RWPE2 (cell line): Measurements from ENCODE around the gene FBRS.

Experiments
- ATAC-seq: fragments of 200-7000 bp; cut with Tn5 transposase; 3 replicates; pipeline ENCODE4 v1.9.1; 2021; ENCODE audit warnings: low read depth
- DNase-seq: peaks from one replicate; pipeline ENCODE4 v3.0.0-alpha.2; 2020; ENCODE audit warnings: low spot score
- H3K27ac ChIP-seq: fragments of 450-650 bp; 2 replicates; pipeline ENCODE4 v1.5.1; 2017; ENCODE audit warnings: mild to moderate bottlenecking; ENCODE audit not compliant: poor library complexity, severe bottlenecking
- H3K27me3 ChIP-seq: fragments of 250-450 bp; sonication (Bioruptor Pico); 2 replicates; pipeline ENCODE4 v1.5.1; 2021; ENCODE audit warnings: mild to moderate bottlenecking, moderate library complexity; ENCODE audit not compliant: insufficient read depth, poor library complexity, severe bottlenecking
- H3K36me3 ChIP-seq: fragments of 250-450 bp; sonication (Bioruptor Pico); 2 replicates; pipeline ENCODE4 v1.5.1; 2020; ENCODE audit warnings: low read depth, mild to moderate bottlenecking, moderate library complexity
- H3K4me1 ChIP-seq: fragments of 250-450 bp; sonication (Bioruptor Pico); 2 replicates; pipeline ENCODE4 v1.5.1; 2021; ENCODE audit warnings: mild to moderate bottlenecking, moderate library complexity; ENCODE audit not compliant: insufficient read depth, poor library complexity, severe bottlenecking
- H3K4me3 ChIP-seq: fragments of 250-450 bp; sonication (Bioruptor Pico); 2 replicates; pipeline ENCODE4 v1.5.1; 2021; ENCODE audit warnings: mild to moderate bottlenecking, moderate library complexity; ENCODE audit not compliant: severe bottlenecking
- H3K9me3 ChIP-seq: fragments of 250-450 bp; sonication (Bioruptor Pico); 2 replicates; pipeline ENCODE4 v1.5.1; 2021; ENCODE audit warnings: mild to moderate bottlenecking, moderate library complexity; ENCODE audit not compliant: severe bottlenecking
- TF ChIP-seq, protein P1 (sequence below): fragments of 450-650 bp; IDR thresholded peaks from one replicate; pipeline ENCODE4 v1.5.1; 2017; ENCODE audit warnings: mild to moderate bottlenecking, moderate library complexity; ENCODE audit not compliant: poor library complexity, severe bottlenecking

The FBRS gene

DNA sequence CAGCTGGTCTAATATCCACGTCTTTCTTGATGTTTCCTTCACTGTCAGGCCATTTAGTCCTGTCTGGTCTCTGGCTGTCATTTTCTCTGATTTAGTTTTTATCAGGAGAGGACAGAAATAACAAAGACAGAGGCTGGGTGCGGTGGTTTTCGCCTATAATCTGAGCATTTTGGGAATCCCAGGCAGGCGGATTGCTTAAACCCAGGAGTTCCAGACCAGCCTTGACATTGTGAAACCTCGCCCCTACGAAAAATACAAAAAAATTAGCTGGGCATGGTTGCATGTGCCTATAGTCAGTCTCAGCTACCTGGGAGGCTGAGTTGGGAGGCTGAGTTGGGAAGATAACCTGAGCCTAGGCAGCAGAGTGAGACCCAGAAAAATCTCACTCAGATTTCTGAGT, 47.8 kb downstream of the FBRS start:
- Histone ChIP-seq H3K9me3 (no peaks in the 10 kb centered on the region), H3K4me1 (no peaks in the 10 kb centered on the region), H3K4me3 (no peak overlapping the region), H3K27ac (no peak overlapping the region), H3K36me3 (peaks cover 96% of the 10 kb centered on the region), H3K27me3 (no peaks in the 10 kb centered on the region)
- TF ChIP-seq, protein P1, sequence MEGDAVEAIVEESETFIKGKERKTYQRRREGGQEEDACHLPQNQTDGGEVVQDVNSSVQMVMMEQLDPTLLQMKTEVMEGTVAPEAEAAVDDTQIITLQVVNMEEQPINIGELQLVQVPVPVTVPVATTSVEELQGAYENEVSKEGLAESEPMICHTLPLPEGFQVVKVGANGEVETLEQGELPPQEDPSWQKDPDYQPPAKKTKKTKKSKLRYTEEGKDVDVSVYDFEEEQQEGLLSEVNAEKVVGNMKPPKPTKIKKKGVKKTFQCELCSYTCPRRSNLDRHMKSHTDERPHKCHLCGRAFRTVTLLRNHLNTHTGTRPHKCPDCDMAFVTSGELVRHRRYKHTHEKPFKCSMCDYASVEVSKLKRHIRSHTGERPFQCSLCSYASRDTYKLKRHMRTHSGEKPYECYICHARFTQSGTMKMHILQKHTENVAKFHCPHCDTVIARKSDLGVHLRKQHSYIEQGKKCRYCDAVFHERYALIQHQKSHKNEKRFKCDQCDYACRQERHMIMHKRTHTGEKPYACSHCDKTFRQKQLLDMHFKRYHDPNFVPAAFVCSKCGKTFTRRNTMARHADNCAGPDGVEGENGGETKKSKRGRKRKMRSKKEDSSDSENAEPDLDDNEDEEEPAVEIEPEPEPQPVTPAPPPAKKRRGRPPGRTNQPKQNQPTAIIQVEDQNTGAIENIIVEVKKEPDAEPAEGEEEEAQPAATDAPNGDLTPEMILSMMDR = no peak
- ATAC-seq (no peak), DNase-seq (no peak)

DNA sequence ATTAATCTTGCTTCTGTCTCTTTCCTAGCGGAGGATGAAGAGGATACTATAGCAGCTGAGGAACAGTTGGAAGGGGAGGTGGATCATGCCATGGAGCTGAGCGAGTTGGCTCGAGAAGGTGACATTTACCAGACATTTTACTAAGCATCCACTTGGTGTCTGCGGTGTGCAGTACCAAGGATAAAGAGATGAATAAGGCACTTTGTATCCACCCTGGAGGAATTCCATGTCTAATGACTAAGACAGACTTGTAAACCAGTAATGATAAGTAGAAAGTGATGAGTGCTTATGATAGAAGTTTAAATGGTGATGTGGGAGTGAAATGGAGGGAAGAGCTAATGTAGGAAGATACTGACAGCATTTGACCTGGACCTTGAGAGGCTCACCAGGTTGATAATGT, 52.7 kb downstream of the FBRS start:
- Histone ChIP-seq H3K36me3 (peaks cover 100% of the 10 kb centered on the region), H3K4me1 (peaks cover 7% of the 10 kb centered on the region), H3K4me3 (no peak overlapping the region), H3K27ac (no peak overlapping the region), H3K27me3 (no peaks in the 10 kb centered on the region), H3K9me3 (no peaks in the 10 kb centered on the region)
- TF ChIP-seq, protein P1 = no peak
- DNase-seq = no peak
- no peak for ATAC-seq

DNA sequence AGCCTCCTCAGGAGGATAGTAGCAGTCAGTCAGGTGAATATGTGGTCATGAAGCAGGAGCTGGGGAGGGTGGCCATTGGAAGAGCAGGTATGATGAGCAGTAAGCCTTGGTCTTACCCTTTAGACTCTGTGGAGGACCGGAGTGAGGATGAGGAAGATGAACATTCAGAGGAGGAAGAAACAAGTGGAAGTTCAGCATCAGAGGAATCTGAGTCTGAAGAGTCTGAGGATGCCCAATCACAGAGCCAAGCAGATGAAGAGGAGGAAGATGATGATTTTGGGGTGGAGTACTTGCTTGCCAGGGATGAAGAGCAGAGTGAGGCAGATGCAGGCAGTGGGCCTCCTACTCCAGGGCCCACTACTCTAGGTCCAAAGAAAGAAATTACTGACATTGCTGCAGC, 53.5 kb downstream of the FBRS start:
- no peaks in the 10 kb centered on the region for H3K27me3 ChIP-seq
- H3K9me3 ChIP-seq = no peaks in the 10 kb centered on the region
- H3K27ac ChIP-seq = no peak overlapping the region
- ATAC-seq = no peak
- no peak overlapping the region for H3K4me3 ChIP-seq
- no peak for DNase-seq
- peaks cover 100% of the 10 kb centered on the region for H3K36me3 ChIP-seq
- TF ChIP-seq, protein P1 = no peak
- peaks cover 7% of the 10 kb centered on the region for H3K4me1 ChIP-seq

DNA sequence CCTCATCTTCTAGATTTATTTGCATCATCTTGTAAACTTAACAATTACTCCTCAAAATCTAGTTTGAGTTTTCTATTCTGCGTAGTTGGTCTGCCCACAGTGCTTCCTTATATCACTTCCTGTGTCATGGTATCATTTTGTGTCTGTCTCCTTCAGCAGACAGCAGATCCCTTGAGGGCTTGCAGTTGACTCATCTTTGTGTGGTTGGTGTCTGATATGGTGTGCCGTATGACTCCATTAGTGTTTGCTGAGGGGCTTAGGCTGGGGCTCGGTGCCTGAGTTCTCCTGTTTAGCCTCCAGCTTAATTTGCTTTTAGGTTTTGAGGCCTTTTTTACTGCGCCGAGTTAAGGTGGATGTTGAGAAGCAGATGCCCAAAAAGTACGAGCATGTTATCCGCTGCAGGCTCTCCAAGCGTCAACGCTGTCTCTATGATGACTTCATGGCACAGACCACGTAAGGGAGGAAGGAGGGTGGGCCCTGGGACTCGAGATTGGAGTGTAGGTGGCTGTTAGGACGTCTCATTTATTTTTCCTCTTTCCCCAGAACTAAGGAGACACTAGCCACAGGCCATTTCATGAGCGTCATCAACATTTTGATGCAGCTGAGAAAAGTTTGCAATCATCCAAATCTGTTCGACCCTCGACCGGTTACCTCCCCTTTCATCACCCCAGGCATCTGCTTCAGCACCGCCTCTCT, 57.7 kb downstream of the FBRS start:
- no peak overlapping the region for H3K4me3 ChIP-seq
- peaks cover 7% of the 10 kb centered on the region for H3K4me1 ChIP-seq
- DNase-seq = no peak
- TF ChIP-seq, protein P1 = no peak
- H3K27me3 ChIP-seq = no peaks in the 10 kb centered on the region
- H3K36me3 ChIP-seq = peaks cover 100% of the 10 kb centered on the region
- no peaks in the 10 kb centered on the region for H3K9me3 ChIP-seq
- H3K27ac ChIP-seq = no peak overlapping the region
- ATAC-seq = no peak

DNA sequence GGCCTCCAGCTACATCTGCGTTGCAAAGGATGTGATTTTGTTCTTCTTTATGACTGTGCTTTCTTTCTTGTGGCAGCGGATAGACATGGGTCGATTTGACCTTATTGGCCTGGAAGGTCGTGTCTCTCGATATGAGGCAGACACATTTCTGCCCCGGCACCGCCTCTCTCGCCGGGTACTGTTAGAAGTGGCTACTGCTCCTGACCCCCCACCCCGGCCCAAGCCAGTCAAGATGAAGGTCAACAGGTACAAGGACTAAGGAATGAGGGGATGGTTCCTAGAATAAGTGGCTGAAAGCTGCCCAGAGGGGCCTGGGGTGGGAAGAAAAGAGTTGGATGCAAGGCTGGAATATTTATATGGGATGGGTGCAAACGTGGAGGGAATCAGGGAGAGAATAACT, 61.9 kb downstream of the FBRS start:
- H3K36me3 ChIP-seq = peaks cover 98% of the 10 kb centered on the region
- no peak overlapping the region for H3K4me3 ChIP-seq
- no peaks in the 10 kb centered on the region for H3K9me3 ChIP-seq
- no peak overlapping the region for H3K27ac ChIP-seq
- no peak for DNase-seq
- no peak for ATAC-seq
- TF ChIP-seq, protein P1 = no peak
- no peaks in the 10 kb centered on the region for H3K4me1 ChIP-seq
- no peaks in the 10 kb centered on the region for H3K27me3 ChIP-seq
